ENCODE data around the gene PCDHA10.
"Not testable (repeated sequence)": the region's sequence is repeated elsewhere in the genome, so short reads cannot be mapped to it uniquely, and the experiment has no call there.

Gene PCDHA10

GRCh38 chr5:140835622-140836510 lies 19.8 kb upstream of the PCDHA10 start:
- in situ Hi-C loops (cut with HindIII; ENCODE audit: low pct_ligation_motif_present, low pct_unique_long_range_greater_than_20kb, low sequenced_read_pairs), result no loop called here

GRCh38 chr5:140840978-140841962 lies 14.4 kb upstream of the PCDHA10 start, which contains the start of gene PCDHA8:
Gene PCDHA8, plus strand, starts transcription at chr5:140841187. Its CDS starts 135 bp downstream, at chr5:140841322.
- in situ Hi-C loops (cut with HindIII; ENCODE audit: low pct_ligation_motif_present, low pct_unique_long_range_greater_than_20kb, low sequenced_read_pairs), result no loop called here
- DNase-seq, result no peak

More at GRCh38 chr5:140835622-140836510, 19.8 kb upstream of the PCDHA10 start:
- no peak for DNase-seq

- DNase-seq, result no peak
- in situ Hi-C loops (cut with HindIII; ENCODE audit: low pct_ligation_motif_present, low pct_unique_long_range_greater_than_20kb, low sequenced_read_pairs), result no loop called here
Observed at GRCh38 chr5:140842798-140843733, 12.6 kb upstream of the PCDHA10 start.

GRCh38 chr5:140848139-140849102 lies 7.3 kb upstream of the PCDHA10 start, which contains the start of gene PCDHA9:
Gene PCDHA9, plus strand, starts transcription at chr5:140848382. Its CDS starts 114 bp downstream, at chr5:140848496.
- in situ Hi-C loops (cut with HindIII; ENCODE audit: low pct_ligation_motif_present, low pct_unique_long_range_greater_than_20kb, low sequenced_read_pairs); DNase-seq: not testable (repeated sequence)

GRCh38 chr5:140849831-140850634 lies 5.7 kb upstream of the PCDHA10 start:
- DNase-seq; in situ Hi-C loops (cut with HindIII; ENCODE audit: low pct_ligation_motif_present, low pct_unique_long_range_greater_than_20kb, low sequenced_read_pairs): not testable (repeated sequence)

GRCh38 chr5:140857177-140857986 lies 1.7 kb downstream of the PCDHA10 start:
- in situ Hi-C loops (cut with HindIII; ENCODE audit: low pct_ligation_motif_present, low pct_unique_long_range_greater_than_20kb, low sequenced_read_pairs), result no loop called here
- no peak for DNase-seq

- DNase-seq, result no peak
- in situ Hi-C loops (cut with HindIII; ENCODE audit: low pct_ligation_motif_present, low pct_unique_long_range_greater_than_20kb, low sequenced_read_pairs), result no loop called here
Observed at GRCh38 chr5:140857987-140858240, 2.2 kb downstream of the PCDHA10 start.

- DNase-seq, result no peak
- in situ Hi-C loops (cut with HindIII; ENCODE audit: low pct_ligation_motif_present, low pct_unique_long_range_greater_than_20kb, low sequenced_read_pairs), result no loop called here
Observed at GRCh38 chr5:140862441-140863295, 7.0 kb downstream of the PCDHA10 start.

- peak; percentile 10 for DNase-seq
- in situ Hi-C loops (cut with HindIII; ENCODE audit: low pct_ligation_motif_present, low pct_unique_long_range_greater_than_20kb, low sequenced_read_pairs), result no loop called here
Observed at GRCh38 chr5:140868721-140869554, 13.2 kb downstream of the PCDHA10 start, which contains the start of gene PCDHA11. Gene PCDHA11, plus strand, starts transcription at chr5:140868957. Its CDS starts 147 bp downstream, at chr5:140869104.

GRCh38 chr5:140869555-140869886 lies 13.8 kb downstream of the PCDHA10 start:
- no peak for DNase-seq
- in situ Hi-C loops (cut with HindIII; ENCODE audit: low pct_ligation_motif_present, low pct_unique_long_range_greater_than_20kb, low sequenced_read_pairs), result no loop called here

GRCh38 chr5:140870221-140871201 lies 14.8 kb downstream of the PCDHA10 start:
- no peak for DNase-seq
- in situ Hi-C loops (cut with HindIII; ENCODE audit: low pct_ligation_motif_present, low pct_unique_long_range_greater_than_20kb, low sequenced_read_pairs), result no loop called here

GRCh38 chr5:140875085-140876065 lies 19.7 kb downstream of the PCDHA10 start, which contains the start of gene PCDHA12:
Gene PCDHA12, plus strand, starts transcription at chr5:140875308. Its CDS starts 165 bp downstream, at chr5:140875473.
- no peak for DNase-seq
- in situ Hi-C loops (cut with HindIII; ENCODE audit: low pct_ligation_motif_present, low pct_unique_long_range_greater_than_20kb, low sequenced_read_pairs), result no loop called here
